HepG2 (cell line): Measurements from ENCODE around the gene MARK4. TPM values are rescaled to one million over a fixed set of nuclear protein-coding genes. Genes with fewer than 3 reads are reported as not detected.

Experiments
- ATAC-seq: fragments of 200-7000 bp; cut with Tn5 transposase; 3 replicates; pipeline ENCODE4 v1.9.1; 2020; ENCODE audit warnings: mild to moderate bottlenecking, moderate library complexity
- BruUV-seq: library from RNA; stranded (reverse); fragments of 400-500 nt; replicated peaks from 2 replicates; lab custom pipeline; 2021; lab: Mats Ljungman, UMichigan
- CTCF ChIA-PET: fragments of 300-600 bp; formaldehyde crosslinking; extraction: SDS; loops from one replicate; lab custom pipeline; 2021; ENCODE audit warnings: low total read pairs, inconsistent platforms, low intra/inter-chr PET ratio; lab: Yijun Ruan, JAX
- POLR2A ChIA-PET: fragments of 350-600 bp; sonication (Branson Sonifier 250); formaldehyde crosslinking; loops from one replicate; lab custom pipeline; 2020; ENCODE audit warnings: antibody characterized with exemption, inconsistent platforms; lab: Yijun Ruan, JAX
- DNase-seq: peaks from one replicate; pipeline ENCODE4 v3.0.0-alpha.2; 2015; ENCODE audit warnings: low spot score
- FAIRE-seq: peaks from 3 replicates; lab custom pipeline; 2011; peaks lifted over from hg19 to GRCh38; lab: Jason Lieb, UNC
- H2AFZ ChIP-seq: one replicate; pipeline ENCODE4 v1.6.1; 2011; ENCODE audit warnings: low read length, inconsistent platforms
- H3K27ac ChIP-seq: fragments of 300-600 bp; 3 replicates; pipeline ENCODE4 v1.8.0; 2011; ENCODE audit warnings: mixed run types, mild to moderate bottlenecking, mixed read lengths, low read length, inconsistent platforms; ENCODE audit not compliant: insufficient read depth; ENCODE audit errors: extremely low read length
- H3K27me3 ChIP-seq, 2 experiments: fragments of 200-600 bp in 1 of 2; 2 replicates in 1 of 2; 3 replicates in 1 of 2; pipeline versions ENCODE4 v1.6.0 to v1.8.0; 2011; ENCODE audit warnings: low read length in 2 of 2, mild to moderate bottlenecking in 2 of 2, moderate library complexity in 2 of 2, inconsistent platforms in 1 of 2; ENCODE audit not compliant: insufficient read depth in 2 of 2, control insufficient read depth in 1 of 2
- H3K36me3 ChIP-seq, 2 experiments: fragments of 200-600 bp in 1 of 2; replicated peaks in 1 of 2; 2 replicates in 1 of 2; 3 replicates in 1 of 2; pipeline versions ENCODE4 v1.5.1 to v1.8.0; 2011; ENCODE audit warnings: low read length in 2 of 2, inconsistent platforms in 1 of 2; ENCODE audit not compliant: insufficient read depth in 2 of 2, control insufficient read depth in 1 of 2
- H3K4me1 ChIP-seq: 2 replicates; pipeline ENCODE4 v1.5.1; 2012; ENCODE audit warnings: low read length, inconsistent platforms; ENCODE audit not compliant: insufficient read depth
- H3K4me2 ChIP-seq: 2 replicates; pipeline ENCODE4 v1.6.0; 2011; ENCODE audit warnings: low read depth, low read length, inconsistent platforms
- H3K4me3 ChIP-seq, 3 experiments: fragments of 200-600 bp in 1 of 3; sonication (generic), shearing (Covaris generic) in 1 of 3; replicated peaks in 1 of 3; 2 replicates each; pipeline ENCODE4 v1.5.1; 2011 to 2016; ENCODE audit warnings: low read length in 3 of 3, inconsistent platforms in 2 of 3, low read depth in 2 of 3, mild to moderate bottlenecking in 2 of 3, control low read depth in 1 of 3, mixed read lengths in 1 of 3; ENCODE audit not compliant: insufficient read depth in 1 of 3
- H3K79me2 ChIP-seq: one replicate; pipeline ENCODE4 v1.6.1; 2011; ENCODE audit warnings: low read length, inconsistent platforms; ENCODE audit not compliant: insufficient read depth
- H3K9ac ChIP-seq: 2 replicates; pipeline ENCODE4 v1.6.0; 2011; ENCODE audit warnings: mild to moderate bottlenecking, low read depth, low read length, inconsistent platforms; ENCODE audit not compliant: insufficient read depth
- H3K9me3 ChIP-seq: 2 replicates; pipeline ENCODE4 v1.5.1; 2012; ENCODE audit warnings: mild to moderate bottlenecking, low read length
- H4K20me1 ChIP-seq: 2 replicates; pipeline ENCODE4 v1.6.0; 2011; ENCODE audit warnings: inconsistent platforms, mild to moderate bottlenecking, low read length, moderate library complexity; ENCODE audit not compliant: insufficient read depth
- AGO2 ChIP-seq: fragments of 200-400 bp; formaldehyde crosslinking; optimal IDR thresholded peaks from 2 replicates; pipeline ENCODE3; 2017; ENCODE audit warnings: mild to moderate bottlenecking, low read depth, low read length, moderate library complexity
- TFDP2 ChIP-seq: sonication (generic); formaldehyde crosslinking; IDR thresholded peaks from 2 replicates; pipeline ENCODE4 v1.4.0; 2020; ENCODE audit warnings: missing genetic modification reagents
- ZBTB33 ChIP-seq: sonication (generic); formaldehyde crosslinking; IDR thresholded peaks from 2 replicates; pipeline ENCODE4 v1.4.0; 2020; ENCODE audit warnings: missing genetic modification reagents
- ZNF776 ChIP-seq: sonication (generic); formaldehyde crosslinking; IDR thresholded peaks from 2 replicates; pipeline ENCODE4 v1.4.0; 2020; ENCODE audit warnings: mild to moderate bottlenecking, missing genetic modification reagents
- WGBS: methylation state at CpG from one replicate; pipeline ENCODE4 v1.1.6; 2017; ENCODE audit warnings: low lambda C conversion rate; 5-methylcytosine and 5-hydroxymethylcytosine counted together
- in situ Hi-C: cut with HindIII; loops from 2 replicates; pipeline ENCODE4 v1.10.0; 2017; ENCODE audit warnings: low pct_unique_long_range_greater_than_20kb; ENCODE audit not compliant: extremely low pct_ligation_motif_present
- intact Hi-C: fragments of 100-400 bp; cut with micrococcal nuclease; formaldehyde crosslinking; loops from one replicate; pipeline ENCODE4 v1.10.0; 2022; ENCODE audit not compliant: unreplicated experiment
- polyA plus RNA-seq, 8 experiments: library from polyadenylated mRNA; depleted of rRNA in 3 of 8; stranded (reverse) in 7 of 8; unstranded in 1 of 8; fragments of >200 nt; fragmentation: Illumina TruSeq in 4 of 8; extraction: Trizol in 4 of 8; gene quantifications; 2 replicates each; pipeline versions ENCODE4 v1.2.1 to v1.2.3, GENCODE V29; 2011 to 2016; ENCODE audit warnings: low read depth in 4 of 8, missing spikeins in 1 of 8, mixed read lengths in 1 of 8; ENCODE audit not compliant: insufficient read depth in 1 of 8
- total RNA-seq, 5 experiments: library from RNA; depleted of rRNA; stranded (reverse); fragments of >200 nt; fragmentation: Illumina TruSeq; extraction: Trizol; gene quantifications; 2 replicates each; pipeline ENCODE4 v1.2.3, GENCODE V29; 2016; ENCODE audit warnings: low read depth in 1 of 5

The MARK4 gene
- total and polyA plus RNA-seq, 2 of the 13 experiments (the other 11 are each of a cell fraction or from before 2014, with no cell fraction given), result 7.0 to 12.2 TPM

- TF ChIP-seq ZBTB33 (CRISPR knock-in tag) (0 out of 2 replicates have a peak, but pooled peaks have one; percentile 33), ZNF776 (CRISPR knock-in tag) (peak; percentile 61; the same call in 1 of the 2 replicates), AGO2 (peak; percentile 30), TFDP2 (CRISPR knock-in tag) (no peak)
- TF ChIP-seq, all 625 proteins: peak for 3
- POLR2A ChIA-PET, result interaction anchor here (0.5 kb wide), 1 partner anchor 109 kb away, joined by 3 read pairs; no protein-coding TSS in a partner anchor
- no peaks in the 10 kb centered on the region for H3K79me2 ChIP-seq
- CTCF ChIA-PET, result no interaction called here
- no peak overlapping the region for H3K4me2 ChIP-seq
- no peak; the same call in 1 of the 3 replicates for ATAC-seq
- BruUV-seq, result no TSS peak
- WGBS, result 57% methylated on average over 5 of the region's 25 CpGs
- H3K36me3 ChIP-seq, result peaks cover 8 to 20% of the 10 kb centered on the region in 2 experiments; a peak in 3 of 5 replicates
- H3K27ac ChIP-seq, result no peak overlapping the region
- no peak for DNase-seq
- FAIRE-seq, result no peak
- H3K4me1 ChIP-seq, result peaks cover 7% of the 10 kb centered on the region; the same call in 1 of the 2 replicates
- H3K9ac ChIP-seq, result no peak overlapping the region
- no peak overlapping the region for H2AFZ ChIP-seq
- no peaks in the 10 kb centered on the region for H4K20me1 ChIP-seq
- in situ Hi-C loops, result loop anchor here (10.0 kb wide), 1 partner anchor 143 kb away; no protein-coding TSS in a partner anchor
- intact Hi-C loops, result no loop called here
- H3K4me3 ChIP-seq, result no peak overlapping the region
- no peaks in the 10 kb centered on the region for H3K9me3 ChIP-seq
- peaks cover 6 to 39% of the 10 kb centered on the region in 2 experiments for H3K27me3 ChIP-seq
These were observed 96.7 kb downstream of the MARK4 start for GRCh38 chr19:45347570-45348366.
